Esophagus muscularis mucosa (tissue), 4 donors: Measurements from ENCODE around the gene JSRP1. TPM values are rescaled to one million over a fixed set of nuclear protein-coding genes. Genes with fewer than 3 reads are reported as not detected.

Source experiments
- DNase-seq: peaks from one replicate; pipeline ENCODE4 v3.0.0-alpha.2; 2017; ENCODE audit errors: extremely low spot score
- H3K27ac ChIP-seq, 4 donors: fragments of 200-600 bp; sonication (generic); replicated peaks in 1 of 4; 1 replicate in 3 of 4; 2 replicates in 1 of 4; pipeline ENCODE4 v1.5.1; 2016 to 2019; ENCODE audit warnings: mild to moderate bottlenecking in 1 of 4
- H3K27me3 ChIP-seq, 4 donors: fragments of 200-600 bp; sonication (generic); one replicate each; pipeline versions ENCODE4 v1.5.1 to v1.6.0; 2016 to 2019
- H3K36me3 ChIP-seq, 4 donors: fragments of 200-600 bp; sonication (generic); one replicate each; pipeline ENCODE4 v1.5.1; 2016 to 2019
- H3K4me1 ChIP-seq, 4 donors: fragments of 200-600 bp; sonication (generic); one replicate each; pipeline ENCODE4 v1.5.1; 2016 to 2019
- H3K4me3 ChIP-seq, 4 donors: fragments of 200-600 bp; sonication (generic); 1 replicate in 2 of 4; 2 replicates in 2 of 4; pipeline ENCODE4 v1.5.1; 2016 to 2019; ENCODE audit warnings: mild to moderate bottlenecking in 4 of 4, moderate library complexity in 1 of 4
- H3K9me3 ChIP-seq, 4 donors: fragments of 200-600 bp; sonication (generic); 1 replicate in 3 of 4; 2 replicates in 1 of 4; pipeline ENCODE4 v1.5.1; 2016 to 2019
- CTCF ChIP-seq, 3 experiments: fragments of 200-600 bp in 2 of 3; fragments of 450-650 bp in 1 of 3; sonication (generic) in 2 of 3; IDR thresholded peaks; one replicate each; pipeline ENCODE4 v1.5.1; 2017 to 2019; ENCODE audit warnings: antibody characterized with exemption in 3 of 3, mild to moderate bottlenecking in 2 of 3, moderate library complexity in 1 of 3
- EP300 ChIP-seq: sonication (generic); formaldehyde crosslinking; IDR thresholded peaks from one replicate; pipeline ENCODE4 v1.6.1; 2017; ENCODE audit warnings: antibody characterized with exemption
- POLR2A ChIP-seq: fragments of 450-650 bp; IDR thresholded peaks from one replicate; pipeline ENCODE4 v1.6.1; 2017; ENCODE audit warnings: antibody characterized with exemption, moderate library complexity, mild to moderate bottlenecking, low read depth
- POLR2AphosphoS5 ChIP-seq, 2 donors: sonication (generic); formaldehyde crosslinking; IDR thresholded peaks; one replicate each; pipeline ENCODE4 v1.6.1; 2017; ENCODE audit warnings: antibody characterized with exemption in 2 of 2
- WGBS: methylation state at CpG from one replicate; pipeline ENCODE4 v1.1.5; 2018; 5-methylcytosine and 5-hydroxymethylcytosine counted together
- intact Hi-C: fragments of 100-400 bp; cut with DNase I; formaldehyde crosslinking; loops from one replicate; pipeline ENCODE4 v1.15.1; 2023
- total RNA-seq, 4 donors: library from RNA; depleted of rRNA; stranded (reverse); fragments of >200 nt; gene quantifications; one replicate each; pipeline versions ENCODE4 v1.1.0 to v1.2.1, GENCODE V29; 2016

JSRP1 gene
- total RNA-seq, 4 donors from 2014 or later: not detected

- DNase-seq: no peak
- TF ChIP-seq CTCF (IDR thresholded peaks at IDR 0.05) (no peak), EP300 (no peak)
- peaks cover 61 to 86% (median 71%) of the 10 kb centered on the region in 4 donors for H3K4me1 ChIP-seq
- peak overlapping the region; percentile 94 to 99 (median 96) for H3K27ac ChIP-seq
- H3K36me3 ChIP-seq: peaks cover 7 to 35% (median 32%) of the 10 kb centered on the region in 4 donors
- H3K9me3 ChIP-seq: no peaks in the 10 kb centered on the region
- no peaks in the 10 kb centered on the region for H3K27me3 ChIP-seq
- intact Hi-C loops: loop anchor here (1.0 to 5.0 kb wide), 3 partner anchors 36 to 156 kb away; partner anchors contain the start of gene AP3D1
- no CpG with 5 or more reads among the region's 28 CpGs for WGBS
- H3K4me3 ChIP-seq: peak overlapping the region; percentile 88 to 100 (median 98)
These were observed 20.2 kb downstream of the JSRP1 start for GRCh38 chr19:2236064-2236313.

- Histone ChIP-seq H3K9me3 (no peaks in the 10 kb centered on the region), H3K4me1 (peaks cover 56 to 85% (median 69%) of the 10 kb centered on the region in 4 donors), H3K36me3 (peaks cover 7 to 40% (median 37%) of the 10 kb centered on the region in 4 donors), H3K27me3 (no peaks in the 10 kb centered on the region), H3K27ac (peak overlapping the region; percentile 94 to 99 (median 96)), H3K4me3 (peak overlapping the region; percentile 88 to 100 (median 98))
- TF ChIP-seq EP300 (no peak), CTCF (IDR thresholded peaks at IDR 0.05) (no peak), POLR2A (no peak), POLR2AphosphoS5 (IDR thresholded peaks at IDR 0.05) (no peak)
- intact Hi-C loops: loop anchor here (1.0 to 5.0 kb wide), 3 partner anchors 37 to 157 kb away; partner anchors contain the start of gene AP3D1
- 0% methylated on average over 19 of the region's 48 CpGs for WGBS
- DNase-seq: no peak
These were observed 20.7 kb downstream of the JSRP1 start for GRCh38 chr19:2235381-2236063.

GRCh38 chr19:2234996-2235380 lies 21.2 kb downstream of the JSRP1 start:
- intact Hi-C loops: loop anchor here (5.0 kb wide), 2 partner anchors 83 to 157 kb away; partner anchors contain the start of gene AP3D1
- peaks cover 51 to 79% (median 64%) of the 10 kb centered on the region in 4 donors for H3K4me1 ChIP-seq
- WGBS: 41% methylated on average over 6 of the region's 6 CpGs

GRCh38 chr19:2233601-2234280 lies 22.5 kb downstream of the JSRP1 start:
- 88% methylated on average over 18 of the region's 25 CpGs for WGBS
- H3K27ac ChIP-seq: peak overlapping the region in 1 of 4 donors; percentile 26
- peaks cover 17 to 58% (median 54%) of the 10 kb centered on the region in 4 donors for H3K36me3 ChIP-seq
- peaks cover 39 to 67% (median 51%) of the 10 kb centered on the region in 4 donors for H3K4me1 ChIP-seq
- H3K27me3 ChIP-seq: no peaks in the 10 kb centered on the region
- no peak overlapping the region for H3K4me3 ChIP-seq
- TF ChIP-seq CTCF (IDR thresholded peaks at IDR 0.05): no peak
- no peak for TF ChIP-seq POLR2AphosphoS5 (IDR thresholded peaks at IDR 0.05)
- no peak for TF ChIP-seq EP300
- TF ChIP-seq POLR2A: no peak
- intact Hi-C loops: no loop called here
- DNase-seq: no peak
- no peaks in the 10 kb centered on the region for H3K9me3 ChIP-seq

More at GRCh38 chr19:2234996-2235380, 21.2 kb downstream of the JSRP1 start:
- H3K27ac ChIP-seq: peak overlapping the region; percentile 94 to 99 (median 96)
- H3K27me3 ChIP-seq: no peaks in the 10 kb centered on the region
- H3K4me3 ChIP-seq: peak overlapping the region; percentile 88 to 100 (median 98)
- no peak for DNase-seq
- H3K9me3 ChIP-seq: no peaks in the 10 kb centered on the region
- peaks cover 12 to 45% (median 42%) of the 10 kb centered on the region in 4 donors for H3K36me3 ChIP-seq
- no peak for TF ChIP-seq CTCF (IDR thresholded peaks at IDR 0.05)
- TF ChIP-seq POLR2AphosphoS5 (IDR thresholded peaks at IDR 0.05): no peak
